Fibroblast of pulmonary artery (primary cell): Measurements from ENCODE around the gene CAPN10.

Experiments
- DNase-seq: peaks from one replicate; pipeline ENCODE4 v3.0.0-alpha.2; 2010; ENCODE audit warnings: low read depth
- H3K4me3 ChIP-seq: replicated peaks from 2 replicates; pipeline ENCODE4 v1.5.1; 2011; ENCODE audit warnings: low read depth, mild to moderate bottlenecking, control low read depth, low read length, moderate library complexity
- CTCF ChIP-seq: IDR thresholded peaks from 2 replicates; pipeline ENCODE4 v1.5.1; 2011; ENCODE audit warnings: mild to moderate bottlenecking, control low read depth, low read length, inconsistent platforms; ENCODE audit errors: missing control alignments

The CAPN10 gene

GRCh38 chr2:240553956-240554480 is 32.5 kb upstream of the CAPN10 start:
- no peak overlapping the region for H3K4me3 ChIP-seq
- no peak for DNase-seq
- no peak for TF ChIP-seq CTCF

- no peak for DNase-seq
- no peak for TF ChIP-seq CTCF
These were observed 31.6 kb upstream of the CAPN10 start for GRCh38 chr2:240554767-240555493.

GRCh38 chr2:240555541-240556250 is 30.8 kb upstream of the CAPN10 start:
- TF ChIP-seq CTCF: no peak
- no peak for DNase-seq
- H3K4me3 ChIP-seq: no peak overlapping the region

More at GRCh38 chr2:240554767-240555493, 31.6 kb upstream of the CAPN10 start:
- no peak overlapping the region for H3K4me3 ChIP-seq

- peak; percentile 59 for TF ChIP-seq CTCF
- DNase-seq: peak; percentile 50
- H3K4me3 ChIP-seq: no peak overlapping the region
These were observed 29.9 kb upstream of the CAPN10 start for GRCh38 chr2:240556553-240557100.

- TF ChIP-seq CTCF: no peak
- DNase-seq: no peak
- H3K4me3 ChIP-seq: peak overlapping the region; percentile 53
These were observed 29.3 kb upstream of the CAPN10 start for GRCh38 chr2:240557101-240557751.

- peak; percentile 75 for DNase-seq
- TF ChIP-seq CTCF: no peak
- H3K4me3 ChIP-seq: peak within 1 kb of the TSS; percentile 53
These were observed 28.7 kb upstream of the CAPN10 start, which contains the start of gene ANKMY1 for GRCh38 chr2:240557808-240558207. Gene ANKMY1, minus strand, starts transcription at chr2:240557988. Its CDS starts 653 bp downstream, at chr2:240557335.
